ENCODE measurements around the gene LDB2. TPM values are rescaled to one million over a fixed set of nuclear protein-coding genes. Genes with fewer than 3 reads are reported as not detected.

The LDB2 gene
- total RNA-seq, 1 donor from 2014 or later = 137 TPM

DNA sequence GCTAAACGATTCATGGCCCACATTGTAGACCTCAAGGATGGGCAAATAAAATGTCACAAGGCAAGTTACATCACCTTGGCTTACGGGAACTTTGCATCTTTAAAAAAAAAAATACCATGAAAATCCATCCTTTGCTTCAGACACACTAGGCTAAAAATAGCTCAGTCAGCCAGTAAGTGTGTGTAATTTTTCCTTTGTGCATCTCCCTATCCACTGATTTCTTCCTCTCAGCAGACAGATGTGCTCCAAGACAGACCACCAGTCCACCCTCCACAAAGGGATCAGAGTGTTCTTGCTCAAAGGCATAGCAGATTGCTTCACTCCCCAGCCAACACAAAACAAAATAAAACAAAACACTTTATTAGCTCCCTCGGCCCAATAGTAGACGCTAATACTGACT is 14.6 kb downstream of the LDB2 start:
- H3K4me1 ChIP-seq = no peaks in the 10 kb centered on the region
- intact Hi-C loops (cut with DNase I) = no loop called here
- TF ChIP-seq CTCF (IDR thresholded peaks at IDR 0.05) = no peak
- no peaks in the 10 kb centered on the region for H3K36me3 ChIP-seq
- no peaks in the 10 kb centered on the region for H3K9me3 ChIP-seq
- H3K27ac ChIP-seq = no peak overlapping the region
- H3K4me3 ChIP-seq = no peak overlapping the region
- H3K27me3 ChIP-seq = no peaks in the 10 kb centered on the region
- DNase-seq (ENCODE audit: low spot score in 2 of 2) = no peak

GRCh38 chr4:16881151-16881884 is 17.1 kb downstream of the LDB2 start:
- no peak for DNase-seq (ENCODE audit: low spot score in 2 of 2)
- no peaks in the 10 kb centered on the region for H3K9me3 ChIP-seq
- H3K4me1 ChIP-seq = no peaks in the 10 kb centered on the region
- no peak overlapping the region for H3K27ac ChIP-seq
- no peak overlapping the region for H3K4me3 ChIP-seq
- TF ChIP-seq CTCF (IDR thresholded peaks at IDR 0.05) = no peak
- intact Hi-C loops (cut with DNase I) = no loop called here
- no peaks in the 10 kb centered on the region for H3K36me3 ChIP-seq
- no peaks in the 10 kb centered on the region for H3K27me3 ChIP-seq

- H3K36me3 ChIP-seq = no peaks in the 10 kb centered on the region
- intact Hi-C loops (cut with DNase I) = no loop called here
- no peak overlapping the region for H3K4me3 ChIP-seq
- no peak for DNase-seq (ENCODE audit: low spot score in 2 of 2)
- no peaks in the 10 kb centered on the region for H3K4me1 ChIP-seq
- no peaks in the 10 kb centered on the region for H3K9me3 ChIP-seq
- H3K27me3 ChIP-seq = no peaks in the 10 kb centered on the region
- no peak overlapping the region for H3K27ac ChIP-seq
- TF ChIP-seq CTCF (IDR thresholded peaks at IDR 0.05) = no peak
Observed at GRCh38 chr4:16875487-16875886, 23.0 kb downstream of the LDB2 start.

- H3K36me3 ChIP-seq = no peaks in the 10 kb centered on the region
- no peak overlapping the region for H3K4me3 ChIP-seq
- H3K9me3 ChIP-seq = no peaks in the 10 kb centered on the region
- DNase-seq (ENCODE audit: low spot score in 2 of 2) = no peak
- TF ChIP-seq CTCF (IDR thresholded peaks at IDR 0.05) = no peak
- no peaks in the 10 kb centered on the region for H3K4me1 ChIP-seq
- H3K27ac ChIP-seq = no peak overlapping the region
- intact Hi-C loops (cut with DNase I) = no loop called here
- H3K27me3 ChIP-seq = no peaks in the 10 kb centered on the region
Observed at GRCh38 chr4:16869594-16870245, 28.7 kb downstream of the LDB2 start.

- no peaks in the 10 kb centered on the region for H3K4me1 ChIP-seq
- H3K27me3 ChIP-seq = no peaks in the 10 kb centered on the region
- H3K9me3 ChIP-seq = no peaks in the 10 kb centered on the region
- intact Hi-C loops (cut with DNase I) = no loop called here
- no peak for DNase-seq (ENCODE audit: low spot score in 2 of 2)
- H3K36me3 ChIP-seq = no peaks in the 10 kb centered on the region
- TF ChIP-seq CTCF (IDR thresholded peaks at IDR 0.05) = no peak
- H3K4me3 ChIP-seq = no peak overlapping the region
- no peak overlapping the region for H3K27ac ChIP-seq
Observed at GRCh38 chr4:16868674-16869073, 29.8 kb downstream of the LDB2 start.
